Endothelial cell of umbilical vein (primary cell): ENCODE results near the gene DIO3.

Experiments used
- CTCF ChIP-seq, 2 donors: IDR thresholded peaks; 1 replicate in 1 of 2; 2 replicates in 1 of 2; pipeline ENCODE4 v1.5.1; 2011; ENCODE audit warnings: low read length in 2 of 2, mild to moderate bottlenecking in 2 of 2, moderate library complexity in 2 of 2, control low read depth in 1 of 2, inconsistent platforms in 1 of 2, low read depth in 1 of 2; ENCODE audit not compliant: insufficient read depth in 1 of 2; ENCODE audit errors: extremely low read depth in 1 of 2
- JUN ChIP-seq: IDR thresholded peaks from 2 replicates; pipeline ENCODE4 v1.6.1; 2011; ENCODE audit warnings: borderline replicate concordance, low read depth; ENCODE audit not compliant: insufficient read length, insufficient read depth
- MAX ChIP-seq: IDR thresholded peaks from 2 replicates; pipeline ENCODE4 v1.6.1; 2011; ENCODE audit not compliant: insufficient read depth, insufficient read length
- POLR2A ChIP-seq: IDR thresholded peaks from 2 replicates; pipeline ENCODE4 v1.6.1; 2012; ENCODE audit warnings: low read depth, mild to moderate bottlenecking, control low read depth, low read length
- POLR2AphosphoS5 ChIP-seq: IDR thresholded peaks from 2 replicates; pipeline ENCODE4 v1.6.1; 2012; ENCODE audit warnings: low read depth, mild to moderate bottlenecking, control low read depth, low read length, moderate library complexity; ENCODE audit not compliant: insufficient read depth

- no peak for TF ChIP-seq POLR2AphosphoS5
- TF ChIP-seq CTCF (IDR thresholded peaks at IDR 0.05; ENCODE audit: extremely low read depth in 1 of 2, insufficient read depth in 1 of 2, low read depth in 1 of 2, low read length in 2 of 2): no peak
- TF ChIP-seq POLR2A: no peak
- no peak for TF ChIP-seq JUN
- TF ChIP-seq MAX: no peak
Measured at GRCh38 chr14:101577221-101577909, 16.1 kb downstream of the DIO3 start.
